IPS-18c (cell line): ENCODE data around the gene LRBA.
"Not testable (repeated sequence)": the region's sequence is repeated elsewhere in the genome, so short reads cannot be mapped to it uniquely, and the experiment has no call there.

Experiments
- H3K4me3 ChIP-seq: 2 replicates; pipeline ENCODE4 v1.7.0; 2013; ENCODE audit warnings: low read depth, mild to moderate bottlenecking, low read length, moderate library complexity; ENCODE audit not compliant: insufficient read depth
- H3K9me3 ChIP-seq: one replicate; pipeline ENCODE4 v1.6.1; 2013; ENCODE audit warnings: mild to moderate bottlenecking, low read length, moderate library complexity; ENCODE audit not compliant: control insufficient read depth, insufficient read depth

The LRBA gene

DNA sequence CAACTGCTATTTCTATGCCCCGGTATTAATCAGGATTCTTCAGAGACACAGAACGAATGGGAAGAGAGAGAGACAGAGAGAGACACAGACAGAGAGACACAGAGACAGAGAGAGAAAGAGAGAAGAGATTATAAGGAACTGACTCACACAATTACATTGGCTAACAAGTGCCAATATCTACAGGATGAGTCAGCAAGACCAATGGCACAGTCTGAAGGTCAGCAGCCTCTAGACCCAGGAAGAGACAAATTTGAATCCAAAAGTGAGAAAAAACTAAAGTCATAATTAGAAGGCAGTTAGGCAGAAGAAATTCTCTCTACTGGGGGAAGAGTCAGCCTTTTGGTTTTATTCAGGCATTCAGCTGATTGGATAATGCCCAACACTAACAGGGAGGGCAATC is 245.8 kb downstream of the LRBA start:
- no peaks in the 10 kb centered on the region for H3K9me3 ChIP-seq

DNA sequence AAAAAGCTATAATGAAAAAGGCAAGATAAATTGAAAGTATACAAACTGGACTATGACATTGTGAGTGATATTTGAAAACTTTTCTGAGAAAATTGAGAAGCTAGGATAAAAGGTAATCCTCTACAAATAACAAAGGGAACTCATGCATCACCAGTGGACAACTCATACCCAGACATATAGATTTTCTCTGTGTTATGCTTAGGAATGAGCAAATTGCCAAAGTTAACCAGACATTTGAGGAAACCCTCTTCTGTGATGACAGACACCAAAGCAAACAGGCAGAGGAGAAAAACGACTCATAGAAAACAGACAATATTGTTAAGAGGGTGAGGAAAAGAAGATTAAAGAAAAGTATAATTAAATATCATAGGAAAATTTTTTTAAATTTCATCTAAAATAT is 246.6 kb downstream of the LRBA start:
- H3K4me3 ChIP-seq, result no peak overlapping the region
- no peaks in the 10 kb centered on the region for H3K9me3 ChIP-seq

More for the DNA sequence above, 245.8 kb downstream of the LRBA start:
- H3K4me3 ChIP-seq, result no peak overlapping the region

DNA sequence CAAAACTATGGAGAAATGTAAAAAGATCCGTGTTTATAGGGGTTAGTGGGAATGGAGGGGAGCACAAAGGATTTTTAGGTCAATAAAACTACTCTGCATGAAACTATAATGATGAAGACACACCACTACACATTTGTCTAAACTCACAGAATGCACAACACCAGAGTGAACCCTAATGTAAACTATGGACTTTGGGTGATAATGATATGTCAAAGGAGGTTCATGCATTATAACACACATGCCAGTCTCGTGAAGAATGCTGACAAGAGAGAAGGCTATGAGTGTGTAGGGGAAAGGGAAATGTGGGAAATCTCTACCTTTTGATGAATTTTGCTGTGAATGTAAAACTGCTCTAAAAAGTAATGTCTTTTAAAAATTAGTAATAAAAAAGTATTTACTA is 249.9 kb downstream of the LRBA start:
- H3K9me3 ChIP-seq, result no peaks in the 10 kb centered on the region
- H3K4me3 ChIP-seq, result no peak overlapping the region

DNA sequence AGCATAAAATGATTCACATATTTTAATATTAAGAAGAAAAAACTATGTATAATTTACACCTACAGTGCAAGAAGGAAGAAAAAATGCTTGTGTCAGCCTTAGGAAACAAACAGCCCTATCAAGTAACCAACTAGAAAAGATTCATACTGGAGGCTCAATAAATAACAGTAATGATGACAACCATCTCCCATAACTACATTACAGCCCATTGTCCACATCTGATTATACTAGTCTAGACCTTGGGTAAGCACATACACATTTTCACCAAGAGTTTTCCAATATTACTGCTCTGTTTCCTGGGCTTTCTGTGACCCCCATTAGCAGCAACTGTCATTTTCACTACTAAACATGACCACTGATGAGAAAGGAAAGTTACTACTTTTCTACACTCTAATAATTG is 263.4 kb downstream of the LRBA start:
- Histone ChIP-seq H3K4me3 (no peak overlapping the region), H3K9me3 (no peaks in the 10 kb centered on the region)

DNA sequence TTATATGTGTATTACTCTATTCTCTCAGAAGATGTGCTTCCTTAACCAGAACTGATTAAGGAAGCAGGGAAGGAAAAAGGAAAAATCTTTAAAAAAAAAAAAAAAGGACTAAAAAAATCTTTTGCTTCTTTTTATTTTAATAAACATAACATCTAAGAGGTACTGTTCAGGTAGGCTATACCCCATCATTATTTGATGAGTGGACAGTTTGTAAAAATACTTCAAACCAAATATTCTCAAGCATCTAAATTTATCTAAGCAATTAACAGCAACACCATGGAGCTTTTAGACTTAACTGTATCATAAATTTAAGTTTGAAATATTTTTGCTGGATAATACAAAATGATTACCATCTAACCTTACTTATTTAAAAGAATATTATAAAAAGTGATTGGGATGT is 264.3 kb downstream of the LRBA start:
- no peak overlapping the region for H3K4me3 ChIP-seq
- no peaks in the 10 kb centered on the region for H3K9me3 ChIP-seq

DNA sequence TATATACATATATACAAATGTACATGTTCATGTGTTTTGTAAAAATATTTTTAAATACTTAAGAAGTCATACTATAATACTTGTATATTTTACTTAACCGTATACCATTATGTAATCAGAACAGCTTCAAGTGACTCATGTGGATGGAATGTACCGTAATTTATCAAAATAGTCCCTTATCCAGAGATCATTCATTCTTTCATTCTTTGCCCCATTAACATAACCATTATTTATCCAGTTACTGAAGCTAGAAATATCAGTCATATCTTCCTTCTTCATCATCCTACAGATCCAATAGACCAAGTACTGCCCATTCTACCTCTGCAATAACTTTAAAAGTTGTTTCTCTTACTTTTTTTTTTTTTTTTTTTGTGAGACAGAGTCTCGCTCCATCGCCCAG is 268.9 kb downstream of the LRBA start:
- Histone ChIP-seq H3K4me3 (no peak overlapping the region), H3K9me3 (no peaks in the 10 kb centered on the region)

DNA sequence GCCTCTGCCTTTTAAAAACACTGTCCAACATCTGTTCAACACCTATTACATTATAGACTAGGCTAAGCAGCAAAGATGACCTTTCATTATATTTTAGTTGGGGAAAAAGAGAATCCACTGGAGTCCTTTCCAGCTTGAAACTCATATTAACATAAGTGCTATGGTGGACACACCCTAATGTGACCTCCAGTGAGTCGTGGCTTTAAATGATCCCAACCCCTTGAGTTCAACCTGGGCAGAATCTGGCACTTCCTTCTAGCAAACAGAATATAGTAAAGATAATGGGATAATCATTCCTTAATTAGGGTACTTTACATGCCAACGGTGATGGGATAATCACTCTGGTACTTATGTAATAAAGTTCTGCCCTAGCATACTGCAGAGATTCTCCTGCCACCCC is 270.5 kb downstream of the LRBA start:
- Histone ChIP-seq H3K4me3 (no peak overlapping the region), H3K9me3 (no peaks in the 10 kb centered on the region)

DNA sequence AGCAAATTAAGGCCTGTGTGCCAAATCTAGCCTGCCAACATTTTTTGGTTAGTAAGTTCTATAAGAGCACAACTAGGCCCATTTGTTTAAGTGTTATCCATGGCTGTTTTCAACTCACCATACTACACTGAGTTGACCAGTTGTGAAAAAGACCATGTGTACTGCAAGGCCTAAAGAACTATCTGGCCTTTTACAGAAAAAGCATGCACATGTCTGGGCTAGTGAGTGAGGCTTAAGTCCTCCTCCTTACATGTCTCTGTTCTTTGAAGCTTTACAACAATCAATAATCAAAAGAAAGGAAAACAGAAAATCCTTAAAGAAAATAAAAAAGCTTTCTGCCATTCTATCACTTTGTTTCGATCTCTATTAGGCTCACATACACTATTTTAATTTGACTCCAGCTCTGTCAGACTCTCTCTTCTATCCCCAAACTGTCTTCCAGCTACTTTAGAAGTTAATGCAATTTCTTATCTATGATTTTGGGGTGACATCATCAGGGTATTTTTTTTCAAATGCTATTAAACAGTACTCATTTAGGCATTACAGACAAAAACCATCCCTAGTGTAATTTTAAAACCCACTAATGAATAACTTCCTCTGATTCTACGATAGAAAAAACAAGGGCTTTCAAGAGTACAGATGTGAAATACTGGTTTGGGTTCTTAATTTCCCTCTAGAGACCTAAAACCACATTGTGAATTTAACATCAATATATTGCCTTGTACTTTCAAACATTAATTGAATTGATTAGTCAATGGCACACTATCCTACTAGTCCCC is 271.3 kb downstream of the LRBA start:
- Histone ChIP-seq H3K9me3 (no peaks in the 10 kb centered on the region), H3K4me3 (no peak overlapping the region)

DNA sequence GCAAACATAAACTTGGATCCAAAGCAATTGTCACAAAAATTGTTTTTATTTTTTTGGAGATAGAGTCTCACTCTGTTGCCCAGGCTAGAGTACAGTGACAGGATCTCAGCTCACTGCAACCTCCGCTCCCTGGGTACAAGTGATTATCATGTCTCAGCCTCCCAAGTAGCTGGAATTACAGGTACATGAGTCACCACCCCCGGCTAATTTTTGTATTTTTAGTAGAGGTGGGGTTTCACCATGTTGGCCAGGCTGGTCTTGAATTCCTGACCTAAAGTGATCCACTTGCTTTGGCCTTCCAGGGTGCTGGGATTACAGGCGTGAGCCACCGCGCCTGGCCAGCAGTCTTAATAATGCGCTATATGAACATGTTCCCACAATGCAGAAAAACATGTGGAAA is 272.2 kb downstream of the LRBA start:
- H3K9me3 ChIP-seq, H3K4me3 ChIP-seq: not testable (repeated sequence)

DNA sequence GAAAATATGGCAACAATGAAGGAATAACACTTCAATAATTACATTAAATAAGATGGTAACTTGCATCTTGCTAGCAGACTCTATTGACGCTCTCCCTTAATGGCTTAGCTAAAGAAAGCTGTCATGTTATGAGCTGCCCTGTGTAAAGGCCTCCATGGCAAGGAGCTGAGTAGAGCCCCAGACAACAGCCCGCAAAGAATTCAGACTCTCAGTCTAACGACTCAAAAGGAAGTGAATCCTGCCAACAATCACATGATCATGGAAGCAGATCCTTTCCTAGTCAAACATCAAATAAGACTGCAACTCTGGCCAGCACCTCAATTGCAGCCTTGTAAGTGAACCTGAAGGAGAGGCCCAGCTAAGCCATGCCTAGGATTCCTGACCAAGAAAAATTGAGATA is 275.5 kb downstream of the LRBA start:
- no peak overlapping the region for H3K4me3 ChIP-seq
- no peaks in the 10 kb centered on the region for H3K9me3 ChIP-seq

DNA sequence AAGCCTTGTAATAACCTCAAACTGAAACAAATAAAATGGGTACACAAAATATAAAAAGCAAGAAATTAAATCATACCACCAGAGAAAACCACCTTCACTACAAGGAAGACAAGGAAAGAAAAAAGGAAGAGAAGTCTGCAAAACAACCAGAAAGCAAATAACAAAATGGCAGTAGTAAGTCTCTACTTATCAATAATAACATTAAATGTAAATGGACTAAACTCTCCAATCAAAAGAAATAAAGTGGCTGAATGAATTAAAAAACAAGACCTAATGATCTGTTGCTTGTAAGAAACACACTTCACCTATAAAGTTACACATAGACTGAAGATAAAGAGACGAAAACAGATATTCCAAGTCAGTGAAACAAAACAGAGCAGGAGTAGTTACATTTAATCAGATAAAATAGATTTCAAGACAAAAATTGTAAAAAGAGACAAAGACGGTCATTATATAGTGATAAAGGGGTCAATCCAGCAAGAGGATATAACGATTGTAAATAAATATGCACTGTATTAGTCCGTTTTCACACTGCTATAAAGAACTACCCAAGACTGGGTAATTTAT is 289.0 kb downstream of the LRBA start:
- no peak overlapping the region for H3K4me3 ChIP-seq

DNA sequence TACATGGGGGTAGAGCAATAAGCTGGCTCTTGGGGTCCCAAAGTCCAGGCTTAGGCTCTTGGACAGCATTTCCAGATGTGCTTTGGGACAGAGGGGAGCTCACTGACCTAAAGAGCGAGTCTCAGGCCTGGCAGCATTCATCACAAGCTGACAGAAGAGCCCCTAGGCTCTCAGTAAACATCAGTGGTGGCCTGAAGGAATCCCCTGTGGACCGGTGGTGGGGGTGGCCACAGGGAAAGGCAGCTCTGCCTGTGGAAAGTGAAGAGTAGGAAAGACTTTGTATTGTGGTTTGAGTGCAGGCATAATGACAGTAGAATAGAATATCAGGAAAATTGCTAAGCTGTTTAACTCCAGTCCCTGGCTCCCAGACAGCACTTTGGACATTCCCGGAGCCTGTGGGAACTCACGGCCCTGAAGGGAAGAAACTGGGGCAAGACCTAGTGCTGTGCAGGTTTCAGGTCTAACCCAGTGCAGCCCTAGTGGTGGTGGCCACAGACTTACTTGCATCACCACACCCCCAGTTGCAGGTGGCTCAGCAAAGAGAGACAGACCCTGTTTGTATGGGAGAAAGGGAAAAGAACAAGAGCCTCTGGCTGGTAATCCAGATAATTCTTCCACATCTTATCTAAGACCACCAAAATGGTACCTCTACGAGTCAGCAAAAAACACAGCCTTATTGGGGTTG is 291.2 kb downstream of the LRBA start:
- Histone ChIP-seq H3K4me3 (no peak overlapping the region), H3K9me3 (no peaks in the 10 kb centered on the region)

More for the DNA sequence above, 289.0 kb downstream of the LRBA start:
- H3K9me3 ChIP-seq, result no peaks in the 10 kb centered on the region

DNA sequence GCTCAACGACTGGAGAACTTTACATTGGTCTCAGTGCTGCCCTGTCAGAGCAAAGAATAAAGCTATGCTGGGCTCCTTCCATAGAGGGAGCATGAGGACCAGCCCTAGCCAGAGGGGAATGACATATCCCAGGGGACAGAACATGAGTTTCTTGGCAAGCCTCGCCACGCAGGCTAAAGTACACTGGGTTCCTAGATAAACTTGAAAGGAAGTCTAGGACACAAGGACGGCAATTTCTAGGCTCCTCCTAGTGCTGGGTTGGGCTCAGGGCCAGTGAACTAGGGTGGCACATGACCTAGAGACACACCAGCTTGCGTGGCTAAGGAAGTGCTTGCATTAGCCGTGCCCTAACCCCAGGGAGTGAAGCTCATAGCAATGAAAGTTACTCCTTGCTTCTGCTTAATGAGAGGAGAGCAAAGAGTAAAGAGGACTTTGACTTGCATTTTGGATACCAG is 292.1 kb downstream of the LRBA start:
- no peaks in the 10 kb centered on the region for H3K9me3 ChIP-seq
- H3K4me3 ChIP-seq, result no peak overlapping the region

DNA sequence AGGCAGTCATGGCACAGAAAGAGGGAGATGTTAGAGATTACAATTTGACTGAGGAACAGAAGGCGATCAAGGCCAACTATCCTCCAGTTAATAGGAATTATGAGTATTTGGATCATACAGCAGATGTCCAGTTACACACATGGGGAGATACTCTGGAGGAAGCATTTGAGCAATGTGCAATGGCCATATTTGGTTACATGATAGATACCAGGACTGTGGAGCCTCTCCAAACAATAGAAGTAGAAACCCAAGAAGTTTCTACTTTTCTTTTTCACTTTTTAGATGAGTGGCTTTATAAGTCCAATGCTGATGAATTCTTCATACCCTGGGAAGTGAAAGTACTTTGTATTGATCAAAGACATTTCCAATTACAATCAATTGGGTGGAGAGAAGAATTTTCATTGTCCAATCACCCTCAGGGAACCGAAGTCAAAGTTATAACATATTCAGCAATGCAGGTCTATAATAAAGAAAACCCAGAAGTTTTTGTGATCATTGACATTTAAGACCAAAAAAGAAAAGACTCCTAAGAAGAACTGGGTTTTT is 294.0 kb downstream of the LRBA start:
- H3K4me3 ChIP-seq, result no peak overlapping the region
- H3K9me3 ChIP-seq, result no peaks in the 10 kb centered on the region

DNA sequence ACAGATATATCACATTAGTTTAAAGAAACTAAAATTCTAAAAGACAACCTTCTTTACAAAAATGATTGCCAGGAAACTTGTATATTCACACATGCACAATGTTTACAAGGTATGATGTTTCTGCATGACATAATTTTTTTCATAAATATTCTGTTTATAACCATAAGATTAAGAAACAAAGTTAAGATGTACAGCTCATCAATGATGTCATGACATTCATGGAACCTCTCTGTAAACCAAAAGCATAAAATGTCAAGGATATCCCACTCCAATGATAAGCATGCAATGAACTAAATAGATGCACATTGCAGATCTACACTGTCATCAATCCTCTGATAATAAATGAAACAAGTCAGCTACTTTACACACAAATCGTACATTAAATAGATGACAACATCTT is 297.1 kb downstream of the LRBA start:
- no peak overlapping the region for H3K4me3 ChIP-seq
- no peaks in the 10 kb centered on the region for H3K9me3 ChIP-seq

DNA sequence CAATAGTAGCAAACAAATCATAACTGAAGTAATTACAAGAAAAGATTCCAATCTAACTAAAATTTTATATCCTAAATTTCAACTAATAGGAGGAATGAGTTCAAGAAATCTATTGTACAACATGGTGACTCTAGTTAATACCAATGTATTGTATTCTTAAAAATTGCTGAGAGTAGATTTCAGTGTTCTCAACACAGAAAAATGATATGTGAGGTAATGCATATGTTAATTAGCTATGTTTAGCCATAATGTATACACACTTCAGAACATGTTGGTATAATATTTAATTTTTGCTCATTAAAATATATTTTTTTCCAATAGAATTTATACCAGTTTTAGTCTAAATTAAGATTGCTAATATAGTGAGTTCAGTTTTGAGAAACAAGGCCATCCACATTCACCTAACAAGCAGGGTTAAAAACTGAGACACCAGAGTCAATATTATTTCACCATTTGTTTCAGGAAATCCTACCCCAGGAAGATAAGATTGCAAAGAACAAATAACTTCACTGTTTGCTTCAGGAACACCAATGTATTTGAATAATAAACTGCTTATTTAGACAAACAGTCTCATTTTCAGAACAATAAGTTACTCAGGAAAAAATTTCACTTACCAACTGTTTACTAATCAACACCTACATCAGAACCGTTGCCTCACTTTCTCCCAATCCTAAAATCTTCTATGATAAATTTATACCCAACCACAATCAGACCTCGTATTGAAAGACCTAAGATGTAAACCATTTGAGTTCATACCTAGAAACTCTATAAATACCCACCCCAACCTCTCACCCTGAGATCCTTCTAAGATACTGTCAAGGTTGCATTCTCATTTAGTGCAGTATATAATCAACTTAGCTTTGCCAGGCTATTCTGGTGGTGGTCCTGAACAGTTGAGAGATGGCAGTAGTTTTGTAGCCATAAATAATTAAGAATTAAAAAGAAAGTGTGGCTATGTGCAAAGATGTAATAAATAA is 300.3 kb downstream of the LRBA start:
- H3K4me3 ChIP-seq, result no peak overlapping the region

DNA sequence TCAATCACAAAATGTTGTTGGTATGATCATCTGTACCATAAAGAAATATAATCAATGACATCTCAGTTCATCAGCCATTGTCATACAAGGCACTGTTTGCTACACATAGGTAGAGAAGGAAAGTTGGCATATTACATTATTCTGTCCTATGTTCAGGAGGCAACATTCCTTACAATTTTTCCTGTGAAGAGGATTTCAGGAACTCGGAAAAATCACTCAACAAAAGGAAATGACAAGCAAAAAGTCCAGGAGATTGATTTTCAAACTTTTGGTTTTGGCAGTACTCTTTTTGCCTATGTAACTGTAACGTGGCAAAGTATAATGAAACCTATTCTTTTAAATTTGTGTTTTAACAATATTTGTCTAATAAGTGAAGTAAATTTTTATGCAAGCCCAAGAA is 301.8 kb downstream of the LRBA start:
- no peaks in the 10 kb centered on the region for H3K9me3 ChIP-seq
- H3K4me3 ChIP-seq, result no peak overlapping the region

More for the DNA sequence above, 300.3 kb downstream of the LRBA start:
- no peaks in the 10 kb centered on the region for H3K9me3 ChIP-seq
